Progenitor cell of endocrine pancreas (in vitro differentiated cells): Measurements from ENCODE around the gene CUL1. TPM values are rescaled to one million over a fixed set of nuclear protein-coding genes. Genes with fewer than 3 reads are reported as not detected.

Source experiments
- DNase-seq: peaks from one replicate; pipeline ENCODE4 v3.0.0; 2021; ENCODE audit warnings: low spot score; ENCODE audit not compliant: unreplicated experiment
- H3K27ac Mint-ChIP-seq: 2 replicates; pipeline ENCODE4 v1.8.0; 2021; ENCODE audit warnings: mild to moderate bottlenecking, moderate library complexity, mixed read lengths
- H3K27me3 Mint-ChIP-seq: 2 replicates; pipeline ENCODE4 v1.8.0; 2021; ENCODE audit warnings: mixed read lengths
- H3K36me3 Mint-ChIP-seq: 2 replicates; pipeline ENCODE4 v1.8.0; 2022; ENCODE audit warnings: mixed read lengths; ENCODE audit not compliant: insufficient read depth
- H3K4me1 Mint-ChIP-seq: 2 replicates; pipeline ENCODE4 v1.8.0; 2021; ENCODE audit warnings: low read depth, mixed read lengths
- H3K4me3 Mint-ChIP-seq: 2 replicates; pipeline ENCODE4 v1.8.0; 2021; ENCODE audit warnings: low read depth, mild to moderate bottlenecking, moderate library complexity, mixed read lengths
- H3K9me3 Mint-ChIP-seq: 2 replicates; pipeline ENCODE4 v1.8.0; 2021; ENCODE audit warnings: low read depth, mixed read lengths
- CTCF ChIP-seq: fragments of 200-600 bp; sonication (generic); IDR thresholded peaks from one replicate; pipeline ENCODE4 v1.5.0; 2021; ENCODE audit warnings: antibody characterized with exemption, mild to moderate bottlenecking; ENCODE audit not compliant: unreplicated experiment
- total RNA-seq: library from RNA; stranded (reverse); gene quantifications from 2 replicates; pipeline ENCODE4 v1.2.1, GENCODE V29; 2021

The CUL1 gene
- total RNA-seq, 1 donor from 2014 or later = 58.9 TPM

GRCh38 chr7:148694631-148695030, 4.1 kb upstream of the CUL1 start:
- Mint-ChIP-seq H3K27ac (no peak overlapping the region), H3K9me3 (no peaks in the 10 kb centered on the region), H3K4me3 (no peak overlapping the region), H3K27me3 (peaks cover 9% of the 10 kb centered on the region), H3K36me3 (no peaks in the 10 kb centered on the region), H3K4me1 (peaks cover 13% of the 10 kb centered on the region)
- TF ChIP-seq CTCF = no peak
- DNase-seq = no peak

GRCh38 chr7:148695953-148696352, 2.8 kb upstream of the CUL1 start:
- Mint-ChIP-seq H3K27ac (no peak overlapping the region), H3K36me3 (no peaks in the 10 kb centered on the region), H3K9me3 (no peaks in the 10 kb centered on the region), H3K4me1 (peaks cover 24% of the 10 kb centered on the region), H3K4me3 (no peak overlapping the region), H3K27me3 (peaks cover 6% of the 10 kb centered on the region)
- no peak for DNase-seq
- TF ChIP-seq CTCF = no peak

- Mint-ChIP-seq H3K4me3 (peak overlapping the region; percentile 83), H3K27ac (peak overlapping the region; percentile 5), H3K36me3 (no peaks in the 10 kb centered on the region), H3K4me1 (peaks cover 32% of the 10 kb centered on the region), H3K9me3 (no peaks in the 10 kb centered on the region), H3K27me3 (peaks cover 6% of the 10 kb centered on the region)
- no peak for TF ChIP-seq CTCF
- no peak for DNase-seq
Observed at GRCh38 chr7:148696787-148697186, 1.9 kb upstream of the CUL1 start.

- Mint-ChIP-seq H3K27me3 (peaks cover 6% of the 10 kb centered on the region), H3K4me3 (peak overlapping the region; percentile 83), H3K27ac (peak overlapping the region; percentile 95), H3K36me3 (no peaks in the 10 kb centered on the region), H3K4me1 (peaks cover 34% of the 10 kb centered on the region), H3K9me3 (no peaks in the 10 kb centered on the region)
- TF ChIP-seq CTCF = no peak
- DNase-seq = no peak
Observed at GRCh38 chr7:148697256-148698006, 1.3 kb upstream of the CUL1 start.

- no peak for DNase-seq
- H3K27ac Mint-ChIP-seq = peak overlapping the region; percentile 95
- no peak for TF ChIP-seq CTCF
- H3K4me1 Mint-ChIP-seq = peaks cover 38% of the 10 kb centered on the region
- peak overlapping the region; percentile 83 for H3K4me3 Mint-ChIP-seq
- H3K9me3 Mint-ChIP-seq = no peaks in the 10 kb centered on the region
- H3K36me3 Mint-ChIP-seq = no peaks in the 10 kb centered on the region
- H3K27me3 Mint-ChIP-seq = peaks cover 6% of the 10 kb centered on the region
Observed at GRCh38 chr7:148698007-148698396, 701 bp upstream of the CUL1 start.
